Panc1 (cell line): ENCODE results near the gene GPATCH3. TPM values are rescaled to one million over a fixed set of nuclear protein-coding genes. Genes with fewer than 3 reads are reported as not detected.

ENCODE experiments used
- ATAC-seq: fragments of 200-7000 bp; cut with Tn5 transposase; 2 replicates; pipeline ENCODE4 v1.9.1; 2020; ENCODE audit warnings: mild to moderate bottlenecking, moderate library complexity
- BruUV-seq: library from RNA; stranded (reverse); fragments of 400-500 nt; replicated peaks from 2 replicates; lab custom pipeline; 2021; lab: Mats Ljungman, UMichigan
- CTCF ChIA-PET: fragments of 300-600 bp; sonication (Branson Sonifier 250); formaldehyde crosslinking; loops from one replicate; lab custom pipeline; 2022; ENCODE audit warnings: antibody characterized with exemption; lab: Charles Lee
- POLR2A ChIA-PET: fragments of 300-600 bp; sonication (Branson Sonifier 250); formaldehyde crosslinking; loops from one replicate; lab custom pipeline; 2022; ENCODE audit warnings: antibody characterized with exemption; lab: Charles Lee
- DNase-seq: peaks from one replicate; pipeline ENCODE4 v3.0.0-alpha.2; 2010; ENCODE audit warnings: low read depth, low spot score
- H3K27ac ChIP-seq: 2 replicates; pipeline ENCODE4 v1.5.1; 2011; ENCODE audit warnings: mild to moderate bottlenecking, low read length, inconsistent platforms
- H3K27me3 ChIP-seq: fragments of 200-500 bp; sonication (Bioruptor generic); 2 replicates; pipeline ENCODE4 v1.6.0; 2014; ENCODE audit warnings: low read length, inconsistent platforms; ENCODE audit not compliant: control insufficient read depth, insufficient read depth
- H3K36me3 ChIP-seq: fragments of 200-500 bp; sonication (Bioruptor generic); 2 replicates; pipeline ENCODE4 v1.5.1; 2014; ENCODE audit warnings: inconsistent platforms, mild to moderate bottlenecking, low read length, moderate library complexity; ENCODE audit not compliant: control insufficient read depth, insufficient read depth
- H3K4me1 ChIP-seq: 2 replicates; pipeline ENCODE4 v1.5.1; 2011; ENCODE audit warnings: inconsistent platforms, mild to moderate bottlenecking, low read length, moderate library complexity; ENCODE audit not compliant: control insufficient read depth, insufficient read depth
- H3K4me3 ChIP-seq, 2 experiments: 2 replicates each; pipeline ENCODE4 v1.5.1; 2011 to 2012; ENCODE audit warnings: low read depth in 2 of 2, low read length in 2 of 2, mild to moderate bottlenecking in 2 of 2, inconsistent platforms in 1 of 2, moderate library complexity in 1 of 2
- H3K9me3 ChIP-seq: fragments of 200-500 bp; sonication (Bioruptor generic); 2 replicates; pipeline ENCODE4 v1.5.1; 2014; ENCODE audit warnings: low read depth, mild to moderate bottlenecking, inconsistent platforms, low read length, moderate library complexity; ENCODE audit not compliant: control insufficient read depth, insufficient read depth
- CTCF ChIP-seq: fragments of 450-650 bp; IDR thresholded peaks from 2 replicates; pipeline ENCODE4 v1.5.1; 2017; ENCODE audit warnings: mild to moderate bottlenecking
- POLR2AphosphoS5 ChIP-seq: IDR thresholded peaks from 2 replicates; pipeline ENCODE4 v1.6.1; 2012; ENCODE audit warnings: mild to moderate bottlenecking, low read depth, low read length, moderate library complexity
- REST ChIP-seq, 2 experiments: IDR thresholded peaks; 2 replicates each; pipeline ENCODE4 v1.6.1; 2011 to 2012; ENCODE audit warnings: low read depth in 2 of 2, control low read depth in 1 of 2, low read length in 1 of 2, mild to moderate bottlenecking in 1 of 2, moderate library complexity in 1 of 2; ENCODE audit not compliant: insufficient read depth in 1 of 2
- SIN3A ChIP-seq: IDR thresholded peaks from 2 replicates; pipeline ENCODE4 v1.6.1; 2012; ENCODE audit warnings: low read depth, mild to moderate bottlenecking, low read length, moderate library complexity, borderline replicate concordance; ENCODE audit not compliant: insufficient read depth
- TCF7L2 ChIP-seq: IDR thresholded peaks from 2 replicates; pipeline ENCODE4 v1.6.1; 2011; ENCODE audit warnings: mild to moderate bottlenecking, low read depth, low read length, inconsistent platforms
- in situ Hi-C: cut with HindIII; loops from 2 replicates; pipeline ENCODE4 v1.10.0; 2016; ENCODE audit warnings: low sequenced_read_pairs, low pct_unique_long_range_greater_than_20kb
- intact Hi-C: fragments of 100-400 bp; cut with micrococcal nuclease; formaldehyde crosslinking; loops from one replicate; pipeline ENCODE4 v1.10.0; 2022; ENCODE audit not compliant: unreplicated experiment
- total RNA-seq: library from RNA; stranded (reverse); gene quantifications from one replicate; pipeline ENCODE4 v1.2.1, GENCODE V29; 2021; ENCODE audit not compliant: unreplicated experiment

Gene GPATCH3
- total RNA-seq, 1 experiment from 2014 or later = 29.7 TPM

- BruUV-seq = no TSS peak
- no peaks in the 10 kb centered on the region for H3K36me3 ChIP-seq
- ChIA-PET POLR2A (no interaction called here), CTCF (no interaction called here)
- DNase-seq (no peak), ATAC-seq (no peak)
- peaks cover 54% of the 10 kb centered on the region for H3K4me1 ChIP-seq
- no peaks in the 10 kb centered on the region for H3K27me3 ChIP-seq
- H3K4me3 ChIP-seq = no peak overlapping the region
- TF ChIP-seq SIN3A (no peak), TCF7L2 (no peak), REST (IDR thresholded peaks at IDR 0.05; ENCODE audit: insufficient read depth in 1 of 2, low read depth in 2 of 2, low read length in 1 of 2) (no peak), CTCF (no peak), POLR2AphosphoS5 (no peak)
- intact Hi-C loops (no loop called here), in situ Hi-C loops (no loop called here)
- peak overlapping the region; percentile 83 for H3K27ac ChIP-seq
- H3K9me3 ChIP-seq = no peaks in the 10 kb centered on the region
Measured at GRCh38 chr1:26910343-26911160, 10.3 kb upstream of the GPATCH3 start.

GRCh38 chr1:26909951-26910342, 9.7 kb upstream of the GPATCH3 start:
- Histone ChIP-seq H3K4me3 (no peak overlapping the region), H3K9me3 (no peaks in the 10 kb centered on the region), H3K36me3 (no peaks in the 10 kb centered on the region), H3K4me1 (peaks cover 48% of the 10 kb centered on the region), H3K27ac (peak overlapping the region; percentile 83), H3K27me3 (no peaks in the 10 kb centered on the region)
- ChIA-PET POLR2A (no interaction called here), CTCF (no interaction called here)
- no TSS peak for BruUV-seq
- in situ Hi-C loops (no loop called here), intact Hi-C loops (no loop called here)
- DNase-seq (no peak), ATAC-seq (no peak)
- TF ChIP-seq REST (IDR thresholded peaks at IDR 0.05; ENCODE audit: insufficient read depth in 1 of 2, low read depth in 2 of 2, low read length in 1 of 2) = no peak
